Body of pancreas (tissue), 4 donors: ENCODE data around the gene FLT3. TPM values are rescaled to one million over a fixed set of nuclear protein-coding genes. Genes with fewer than 3 reads are reported as not detected.

Experiments
- ATAC-seq: fragments of 150-250 bp; one replicate; pipeline ENCODE4 v1.9.1; 2016
- DNase-seq, 4 donors: peaks; one replicate each; pipeline ENCODE4 v3.0.0-alpha.2; 2019
- H3K27ac ChIP-seq, 4 donors: fragments of 200-600 bp; sonication (generic); 1 replicate in 3 of 4; 2 replicates in 1 of 4; pipeline versions ENCODE4 v1.5.1 to v1.6.1; 2016 to 2019; ENCODE audit warnings: mild to moderate bottlenecking in 1 of 4, mixed read lengths in 1 of 4, moderate library complexity in 1 of 4
- H3K27me3 ChIP-seq, 2 donors: fragments of 200-600 bp; sonication (generic); one replicate each; pipeline ENCODE4 v1.6.0; 2016; ENCODE audit warnings: mild to moderate bottlenecking in 1 of 2
- H3K36me3 ChIP-seq, 2 donors: fragments of 200-600 bp; sonication (generic); replicated peaks in 1 of 2; 2 replicates each; pipeline ENCODE4 v1.5.1; 2016; ENCODE audit warnings: low read depth in 2 of 2; ENCODE audit not compliant: insufficient read depth in 1 of 2
- H3K4me1 ChIP-seq: fragments of 200-600 bp; sonication (generic); one replicate; pipeline ENCODE4 v1.6.0; 2016
- H3K4me3 ChIP-seq, 2 donors: fragments of 200-600 bp; sonication (generic); 1 replicate in 1 of 2; 2 replicates in 1 of 2; pipeline ENCODE4 v1.5.1; 2016 to 2019
- H3K9me3 ChIP-seq, 3 donors: fragments of 200-600 bp; sonication (generic); 1 replicate in 2 of 3; 2 replicates in 1 of 3; pipeline ENCODE4 v1.5.1; 2016
- POLR2A ChIP-seq, 3 donors: fragments of 450-650 bp; IDR thresholded peaks; one replicate each; pipeline ENCODE4 v1.6.1; 2016; ENCODE audit warnings: antibody characterized with exemption in 3 of 3, mild to moderate bottlenecking in 2 of 3
- WGBS, 2 donors: methylation state at CpG; one replicate each; pipeline ENCODE4 v1.1.5; 2017; 5-methylcytosine and 5-hydroxymethylcytosine counted together
- intact Hi-C: fragments of 100-400 bp; cut with DNase I; formaldehyde crosslinking; loops from one replicate; pipeline ENCODE4 v1.15.1; 2023
- total RNA-seq, 2 donors: library from RNA; depleted of rRNA; stranded (reverse); fragments of >200 nt; gene quantifications; one replicate each; pipeline ENCODE4 v1.1.0, GENCODE V29; 2016
- TF ChIP-seq, protein P1 (sequence below), 7 experiments: fragments of 450-650 bp in 4 of 7; fragments of 200-600 bp in 3 of 7; sonication (generic) in 3 of 7; IDR thresholded peaks; one replicate each; pipeline ENCODE4 v1.5.1; 2016 to 2019; ENCODE audit warnings: antibody characterized with exemption in 7 of 7

FLT3 gene
- total RNA-seq, 2 donors from 2014 or later = 2.0 to 4.2 TPM

DNA sequence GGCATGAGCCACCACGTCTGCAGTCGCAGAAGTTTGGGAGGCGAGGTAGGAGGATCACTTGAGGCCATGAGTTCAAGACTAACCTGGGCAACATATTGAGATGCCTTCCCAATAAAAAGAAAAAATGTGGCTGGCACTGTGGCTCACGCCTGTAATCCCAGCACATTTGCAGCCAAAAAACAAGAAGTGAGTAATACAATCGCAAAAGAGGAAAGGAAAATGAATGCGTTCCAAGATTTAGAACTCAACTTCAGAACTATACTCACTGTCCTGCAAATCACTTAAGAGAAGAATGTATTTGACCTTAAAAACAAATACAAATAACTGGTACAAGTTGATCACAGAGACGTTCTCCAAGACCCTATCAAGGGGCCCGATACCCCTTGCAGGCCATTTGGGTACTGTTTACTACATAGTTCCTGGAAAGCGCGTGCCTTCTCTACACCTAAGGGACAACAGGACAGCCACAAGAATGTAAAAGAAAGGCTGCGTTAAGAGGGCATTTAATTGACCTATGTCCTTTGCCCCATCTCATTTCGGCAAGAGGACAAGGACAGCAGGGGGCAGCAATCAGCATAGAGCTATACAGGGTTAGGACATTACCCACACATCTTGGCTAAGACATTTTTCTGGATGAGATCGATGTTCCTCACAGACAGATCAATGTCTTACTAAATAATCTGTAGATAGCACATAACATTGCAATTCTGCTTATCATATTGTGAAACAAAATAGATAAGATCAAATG, 41.3 kb downstream of the FLT3 start:
- H3K36me3 ChIP-seq = no peaks in the 10 kb centered on the region
- no peaks in the 10 kb centered on the region for H3K9me3 ChIP-seq
- no peaks in the 10 kb centered on the region for H3K4me1 ChIP-seq
- WGBS, 2 donors = 51 to 62% methylated on average over 13 of the region's 13 CpGs
- DNase-seq = peak; percentile 41 to 78 (median 70)
- intact Hi-C loops = no loop called here
- TF ChIP-seq POLR2A (IDR thresholded peaks at IDR 0.05) = no peak
- TF ChIP-seq, protein P1, sequence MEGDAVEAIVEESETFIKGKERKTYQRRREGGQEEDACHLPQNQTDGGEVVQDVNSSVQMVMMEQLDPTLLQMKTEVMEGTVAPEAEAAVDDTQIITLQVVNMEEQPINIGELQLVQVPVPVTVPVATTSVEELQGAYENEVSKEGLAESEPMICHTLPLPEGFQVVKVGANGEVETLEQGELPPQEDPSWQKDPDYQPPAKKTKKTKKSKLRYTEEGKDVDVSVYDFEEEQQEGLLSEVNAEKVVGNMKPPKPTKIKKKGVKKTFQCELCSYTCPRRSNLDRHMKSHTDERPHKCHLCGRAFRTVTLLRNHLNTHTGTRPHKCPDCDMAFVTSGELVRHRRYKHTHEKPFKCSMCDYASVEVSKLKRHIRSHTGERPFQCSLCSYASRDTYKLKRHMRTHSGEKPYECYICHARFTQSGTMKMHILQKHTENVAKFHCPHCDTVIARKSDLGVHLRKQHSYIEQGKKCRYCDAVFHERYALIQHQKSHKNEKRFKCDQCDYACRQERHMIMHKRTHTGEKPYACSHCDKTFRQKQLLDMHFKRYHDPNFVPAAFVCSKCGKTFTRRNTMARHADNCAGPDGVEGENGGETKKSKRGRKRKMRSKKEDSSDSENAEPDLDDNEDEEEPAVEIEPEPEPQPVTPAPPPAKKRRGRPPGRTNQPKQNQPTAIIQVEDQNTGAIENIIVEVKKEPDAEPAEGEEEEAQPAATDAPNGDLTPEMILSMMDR (IDR thresholded peaks at IDR 0.05) = peak; percentile 22 to 63 (median 47)
- no peak overlapping the region for H3K27ac ChIP-seq
- H3K4me3 ChIP-seq = no peak overlapping the region
- no peaks in the 10 kb centered on the region for H3K27me3 ChIP-seq
- no peak for ATAC-seq

DNA sequence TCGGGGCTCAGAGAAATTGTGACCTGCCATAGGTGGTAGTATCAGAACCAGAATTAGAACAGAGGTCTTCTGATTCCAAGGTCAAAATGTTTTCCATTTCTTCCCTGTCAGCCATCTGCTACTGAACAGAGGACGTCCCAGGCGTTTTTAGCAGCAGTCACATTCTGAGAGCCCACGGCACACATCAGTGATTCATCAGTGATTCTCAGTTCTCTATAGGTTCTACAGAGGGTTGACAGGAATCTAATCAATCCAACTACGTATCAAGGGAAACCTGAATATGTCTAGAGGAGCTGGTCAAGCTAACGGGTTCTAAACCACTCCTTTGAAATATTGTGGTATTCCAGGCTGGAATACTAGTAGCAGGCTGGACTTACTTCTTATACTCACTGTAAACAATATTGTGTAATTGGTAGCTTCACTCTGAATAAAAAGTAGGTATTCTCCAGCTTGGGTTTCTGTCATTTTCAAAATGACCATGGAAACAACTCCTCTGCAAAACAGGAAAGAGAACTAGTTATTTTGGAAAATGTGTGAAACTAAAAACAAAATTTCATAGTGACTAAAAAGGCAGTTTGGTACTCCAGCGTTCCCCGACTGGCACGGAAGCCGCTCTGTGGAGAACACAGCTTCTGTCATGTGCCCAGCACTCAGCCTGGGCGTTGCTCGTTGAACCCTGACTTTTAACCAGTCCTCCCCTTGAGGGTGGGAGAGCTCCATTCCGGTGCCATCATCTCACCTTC, 43.2 kb downstream of the FLT3 start:
- intact Hi-C loops = no loop called here
- Histone ChIP-seq H3K4me3 (no peak overlapping the region), H3K27me3 (no peaks in the 10 kb centered on the region), H3K27ac (no peak overlapping the region), H3K9me3 (no peaks in the 10 kb centered on the region), H3K36me3 (no peaks in the 10 kb centered on the region), H3K4me1 (no peaks in the 10 kb centered on the region)
- TF ChIP-seq POLR2A (IDR thresholded peaks at IDR 0.05) = no peak
- TF ChIP-seq, protein P1 (IDR thresholded peaks at IDR 0.05) = no peak
- WGBS, 2 donors = 68 to 70% methylated on average over 13 of the region's 13 CpGs
- ATAC-seq (no peak), DNase-seq (no peak)

DNA sequence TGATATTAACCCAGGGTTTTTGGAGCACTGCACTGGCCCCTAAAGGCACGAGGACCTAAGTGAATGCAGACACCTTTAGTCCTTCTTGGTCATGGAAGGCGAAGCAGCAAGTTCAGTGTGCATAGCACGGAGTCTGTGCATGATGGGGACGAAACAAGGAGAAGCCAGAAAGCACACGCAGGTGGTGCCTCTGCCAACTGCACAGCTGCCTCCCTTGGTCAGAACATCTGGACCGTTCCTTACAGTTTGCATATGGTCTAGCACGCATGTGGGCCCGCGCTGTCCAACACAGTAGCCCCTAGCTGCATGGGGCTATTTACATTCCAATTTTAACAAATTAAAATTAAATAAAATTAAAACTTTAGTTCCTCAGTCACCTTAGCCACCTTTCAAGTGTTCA, 44.0 kb downstream of the FLT3 start:
- no peaks in the 10 kb centered on the region for H3K9me3 ChIP-seq
- ATAC-seq (no peak), DNase-seq (no peak)
- no peak overlapping the region for H3K27ac ChIP-seq
- WGBS, 2 donors = 71 to 81% methylated on average over 9 of the region's 9 CpGs
- H3K4me3 ChIP-seq = no peak overlapping the region
- H3K36me3 ChIP-seq = no peaks in the 10 kb centered on the region
- H3K27me3 ChIP-seq = no peaks in the 10 kb centered on the region
- TF ChIP-seq POLR2A (IDR thresholded peaks at IDR 0.05) = no peak
- TF ChIP-seq, protein P1 (IDR thresholded peaks at IDR 0.05) = no peak
- intact Hi-C loops = no loop called here
- H3K4me1 ChIP-seq = no peaks in the 10 kb centered on the region

DNA sequence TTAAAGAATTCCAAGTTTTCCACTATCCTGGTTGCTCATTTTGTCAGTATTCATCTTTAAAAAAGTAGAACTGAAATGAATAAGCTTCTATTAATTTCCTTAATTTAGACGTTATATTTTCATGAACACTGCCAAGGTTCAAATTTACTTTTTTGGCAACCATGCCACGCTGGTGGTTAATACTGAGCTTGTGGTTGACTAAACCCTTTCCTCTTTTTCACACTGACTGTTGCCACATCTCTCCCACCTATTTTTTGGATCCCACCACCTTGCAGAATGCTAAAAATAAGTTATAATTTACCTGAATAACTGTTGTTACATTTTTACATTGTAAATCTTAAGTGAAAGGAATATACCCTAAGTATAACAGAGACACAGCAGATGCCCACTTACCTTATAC, 45.0 kb downstream of the FLT3 start:
- H3K4me3 ChIP-seq = no peak overlapping the region
- H3K36me3 ChIP-seq = no peaks in the 10 kb centered on the region
- DNase-seq (no peak), ATAC-seq (no peak)
- H3K27me3 ChIP-seq = no peaks in the 10 kb centered on the region
- H3K9me3 ChIP-seq = no peaks in the 10 kb centered on the region
- TF ChIP-seq, protein P1 (IDR thresholded peaks at IDR 0.05) = no peak
- no peak for TF ChIP-seq POLR2A (IDR thresholded peaks at IDR 0.05)
- H3K4me1 ChIP-seq = peaks cover 10% of the 10 kb centered on the region
- 41 to 50% methylated on average over 2 of the region's 2 CpGs for WGBS, 2 donors
- H3K27ac ChIP-seq = no peak overlapping the region
- intact Hi-C loops = no loop called here
